ENCODE data around the gene CDKN3.
"Not testable (repeated sequence)": the region's sequence is repeated elsewhere in the genome, so short reads cannot be mapped to it uniquely, and the experiment has no call there.

CDKN3 gene

DNA sequence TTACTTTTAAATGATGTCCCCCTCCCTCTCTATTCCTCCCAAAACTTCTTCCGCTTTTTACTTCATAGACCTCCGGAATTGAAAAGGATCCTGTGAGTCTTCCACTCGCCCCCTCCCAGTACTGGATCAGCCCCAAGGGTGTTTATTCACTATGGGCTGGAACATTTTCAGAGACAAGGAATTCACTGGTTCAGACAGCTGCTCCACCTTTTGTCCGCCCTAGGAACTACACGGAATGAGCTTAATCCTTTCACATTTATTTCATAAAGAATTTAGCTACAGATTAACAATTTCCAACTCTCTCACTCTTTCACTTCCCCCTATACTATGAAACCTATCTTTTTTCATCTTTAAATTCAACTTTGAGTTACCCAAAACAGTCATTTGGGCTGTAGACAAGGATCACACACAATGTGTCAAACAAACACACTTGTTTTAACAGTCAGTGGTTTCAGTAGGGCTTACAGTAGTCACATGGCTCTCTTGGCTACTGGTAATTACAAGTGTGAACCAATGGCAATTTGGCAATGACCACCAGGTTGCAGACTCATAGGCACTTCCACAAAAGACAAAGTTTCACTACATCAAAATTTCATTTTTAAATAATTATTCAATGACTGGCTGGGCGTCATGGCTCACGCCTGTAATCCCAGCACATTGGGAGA, 23.8 kb downstream of the CDKN3 start:
- in situ Hi-C loops (cut with HindIII; ENCODE audit: low sequenced_read_pairs) = no loop called here

DNA sequence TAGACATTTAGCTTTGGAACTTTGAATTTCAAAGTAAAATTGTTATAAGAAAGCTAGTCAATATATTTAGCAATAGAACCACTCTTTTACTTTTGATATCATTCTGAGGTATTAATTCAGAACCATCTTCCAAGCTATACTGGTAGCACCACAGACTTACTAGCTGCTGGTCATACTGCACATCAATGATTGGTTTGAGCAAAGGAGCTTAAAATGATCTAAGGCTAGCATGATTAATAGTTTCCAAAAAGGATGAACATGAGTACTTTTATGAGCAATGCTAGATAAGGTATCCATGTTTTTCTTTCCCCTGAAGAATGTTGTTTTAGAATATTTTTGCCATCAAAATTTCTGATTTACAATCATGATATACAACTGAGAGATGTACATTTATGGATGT, 27.2 kb downstream of the CDKN3 start:
- in situ Hi-C loops (cut with HindIII; ENCODE audit: low sequenced_read_pairs) = no loop called here

DNA sequence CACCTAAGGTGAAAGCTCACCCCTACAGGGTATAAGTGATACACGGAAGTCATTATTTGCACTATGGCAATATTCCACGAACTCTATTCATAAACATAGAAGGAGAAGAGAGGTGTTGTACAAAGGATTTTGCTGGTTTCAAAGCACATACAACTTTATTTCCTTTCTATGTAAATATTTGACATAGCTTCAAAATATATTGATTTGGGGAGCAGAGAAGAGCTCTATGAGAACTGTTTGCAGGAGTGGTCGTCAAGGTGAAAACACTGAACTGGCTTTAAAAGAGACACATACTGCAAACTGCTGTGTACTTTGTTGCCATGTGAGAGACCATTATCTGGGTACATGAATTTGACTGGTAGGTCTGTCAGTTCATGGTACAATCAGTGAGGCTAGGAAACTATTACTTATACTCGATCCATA, 27.7 kb downstream of the CDKN3 start:
- in situ Hi-C loops (cut with HindIII; ENCODE audit: low sequenced_read_pairs) = no loop called here

DNA sequence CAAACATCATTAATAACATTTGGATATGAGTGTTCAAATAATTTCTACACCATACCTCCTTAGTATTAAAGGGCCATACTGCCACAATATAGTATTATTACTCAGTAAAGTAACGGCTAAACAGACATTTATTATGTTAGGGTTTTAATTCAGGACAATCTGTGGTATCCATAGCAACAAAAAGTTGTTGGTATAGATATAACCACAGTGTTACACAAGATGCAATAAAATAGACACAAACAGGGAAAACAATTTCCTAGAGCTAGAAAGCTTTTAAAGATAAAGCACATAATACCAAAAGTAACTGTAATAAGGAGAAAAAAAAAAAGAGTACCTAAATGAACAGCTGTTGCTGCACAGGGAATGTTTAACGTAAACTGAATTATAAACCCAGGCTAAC, 28.3 kb downstream of the CDKN3 start:
- in situ Hi-C loops (cut with HindIII; ENCODE audit: low sequenced_read_pairs) = no loop called here

DNA sequence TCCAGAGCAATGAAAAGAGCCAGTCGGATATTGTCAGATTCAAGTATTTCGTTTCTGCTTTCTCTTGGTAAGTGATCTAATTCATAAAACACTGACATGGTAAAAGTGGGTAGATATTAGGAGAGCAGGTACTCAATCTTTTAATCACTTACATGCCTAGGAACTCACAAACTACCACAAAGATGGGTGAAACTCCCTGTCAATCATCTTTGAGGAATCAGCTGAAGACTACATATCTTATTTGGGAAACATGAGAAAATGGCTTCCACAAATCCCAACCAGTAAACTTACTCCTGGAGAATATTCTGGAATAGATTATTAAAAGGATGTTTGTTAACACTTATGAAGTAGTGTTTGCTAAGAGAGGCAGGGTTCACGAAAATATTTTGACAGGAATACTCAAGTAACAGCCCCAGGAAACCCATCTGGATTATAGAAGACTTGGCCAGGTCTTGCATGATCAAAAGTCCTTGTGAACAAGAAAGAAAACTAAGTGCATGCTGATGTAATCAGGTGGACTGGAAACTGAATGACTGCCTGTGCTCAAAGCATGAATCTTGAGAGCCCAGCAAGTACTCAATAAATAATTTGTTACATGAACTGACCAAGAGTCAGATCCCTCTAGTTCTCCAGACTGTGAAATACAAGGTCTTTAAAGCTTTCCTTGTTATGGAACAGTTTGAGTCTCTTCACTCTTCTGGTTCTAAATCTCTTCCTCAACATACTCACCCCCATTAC, 28.9 kb downstream of the CDKN3 start:
- in situ Hi-C loops (cut with HindIII; ENCODE audit: low sequenced_read_pairs) = no loop called here

DNA sequence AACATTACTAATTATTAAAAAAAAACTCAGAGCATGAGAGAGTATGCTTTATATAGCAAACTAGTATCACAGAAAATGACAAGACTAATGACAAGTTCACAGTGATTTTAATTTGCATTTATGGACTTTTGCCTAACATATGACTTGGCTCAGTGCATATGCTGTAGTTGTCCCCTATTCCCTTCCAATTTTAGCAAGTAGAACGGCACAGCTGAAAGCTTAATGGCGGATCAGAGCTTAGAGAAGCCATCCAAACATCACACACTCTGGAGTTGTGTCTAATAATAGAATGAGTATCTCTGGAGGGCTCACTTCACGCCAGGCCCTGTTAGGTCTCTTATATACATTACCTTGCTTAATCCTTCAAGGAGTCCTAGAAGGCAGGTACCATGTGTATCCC, 31.1 kb downstream of the CDKN3 start:
- in situ Hi-C loops (cut with HindIII; ENCODE audit: low sequenced_read_pairs) = no loop called here

DNA sequence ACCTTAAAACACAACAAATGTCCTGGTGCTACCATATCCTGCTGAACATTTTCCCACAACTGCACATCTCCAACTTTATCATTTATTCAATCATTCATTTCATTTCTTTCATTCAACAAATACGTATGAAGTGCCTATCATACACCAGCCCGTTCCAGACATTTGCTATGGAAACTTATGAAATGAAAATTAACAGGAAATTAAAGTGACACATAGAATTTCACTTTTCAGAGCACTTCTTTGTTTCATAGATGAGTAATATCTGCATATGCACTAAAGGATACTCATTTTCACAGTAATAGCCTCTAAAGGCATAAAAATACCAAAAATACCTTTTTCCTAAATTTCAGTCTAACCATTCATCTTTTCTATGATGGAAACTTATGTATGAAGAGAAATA, 31.7 kb downstream of the CDKN3 start:
- in situ Hi-C loops (cut with HindIII; ENCODE audit: low sequenced_read_pairs) = no loop called here

DNA sequence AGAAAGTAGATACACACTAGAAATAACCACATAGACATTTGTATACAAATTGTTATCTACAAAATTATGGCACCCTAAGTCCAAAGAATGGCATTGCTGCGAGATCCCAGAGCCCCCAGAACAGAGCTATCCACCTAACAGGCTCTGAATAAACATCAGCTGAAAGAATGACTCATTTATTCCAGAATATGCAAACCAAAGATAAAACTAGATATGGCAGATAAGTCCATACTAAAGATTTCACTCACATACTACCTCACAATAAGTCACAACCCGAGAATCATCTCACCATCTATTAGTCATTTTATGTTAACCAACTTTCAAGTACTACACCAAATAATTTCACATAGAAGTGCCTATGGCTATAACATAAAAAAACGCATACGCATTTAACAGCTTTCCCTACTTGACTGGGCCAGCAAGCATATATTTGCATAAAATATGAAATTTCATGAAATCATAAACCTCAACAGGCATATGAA, 38.7 kb downstream of the CDKN3 start:
- in situ Hi-C loops (cut with HindIII; ENCODE audit: low sequenced_read_pairs) = no loop called here

DNA sequence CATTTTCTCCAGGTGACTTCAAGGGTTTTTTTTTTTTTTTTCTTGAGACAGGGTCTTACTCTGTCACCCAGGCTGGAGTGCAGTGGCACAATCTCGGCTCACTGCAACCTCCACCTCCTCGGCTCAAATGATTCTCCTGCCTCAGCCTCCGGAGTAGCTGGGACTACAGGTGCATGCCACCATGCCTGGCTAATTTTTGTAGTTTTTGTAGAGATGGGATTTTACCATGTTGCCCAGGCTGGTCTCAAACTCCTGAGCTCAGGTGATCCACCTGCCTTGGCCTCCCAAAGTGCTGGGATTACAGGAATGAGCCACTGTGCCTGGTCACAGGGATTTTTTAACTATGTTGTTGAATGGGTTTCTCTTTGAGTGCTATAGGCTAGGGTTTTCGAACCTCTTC, 41.1 kb downstream of the CDKN3 start:
- in situ Hi-C loops (cut with HindIII; ENCODE audit: low sequenced_read_pairs) = not testable (repeated sequence)

DNA sequence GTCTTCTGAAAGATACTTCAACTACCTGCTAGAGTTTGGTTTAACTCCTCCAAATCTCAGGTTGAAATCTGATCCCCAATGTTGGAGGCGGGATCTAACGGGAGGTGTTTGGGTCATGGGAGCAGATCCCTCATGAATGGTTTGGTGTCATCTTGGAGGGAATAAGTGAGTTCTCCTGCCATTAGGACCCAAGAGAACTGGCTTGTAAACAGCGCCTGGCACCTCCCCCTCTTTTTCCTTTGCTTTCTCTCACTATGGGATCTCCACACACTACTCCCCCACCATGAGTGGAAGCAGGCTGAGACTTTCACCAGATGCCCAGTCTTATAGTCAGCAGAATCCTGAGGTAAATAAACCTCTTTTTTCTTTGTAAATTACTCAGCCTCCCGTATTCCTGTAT, 41.9 kb downstream of the CDKN3 start:
- in situ Hi-C loops (cut with HindIII; ENCODE audit: low sequenced_read_pairs) = no loop called here

DNA sequence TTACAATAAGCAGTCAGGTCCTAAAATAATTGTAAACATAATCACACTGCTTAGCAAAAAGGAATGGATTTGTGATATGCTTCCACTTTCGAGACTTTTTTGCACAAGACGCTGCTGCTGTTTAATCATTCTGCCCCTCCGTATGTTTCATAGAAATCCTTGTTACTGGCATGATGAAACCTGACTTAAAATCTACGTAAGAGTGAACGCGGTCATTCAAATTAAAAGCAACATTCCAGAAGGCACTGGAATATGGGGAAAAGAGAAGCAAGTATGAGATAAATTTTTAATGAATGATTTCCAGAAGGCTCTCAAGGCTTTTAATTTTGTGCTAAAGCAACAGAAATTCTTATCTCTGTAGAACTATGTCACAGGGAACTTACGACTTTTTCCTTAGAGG, 43.2 kb downstream of the CDKN3 start:
- in situ Hi-C loops (cut with HindIII; ENCODE audit: low sequenced_read_pairs) = no loop called here

DNA sequence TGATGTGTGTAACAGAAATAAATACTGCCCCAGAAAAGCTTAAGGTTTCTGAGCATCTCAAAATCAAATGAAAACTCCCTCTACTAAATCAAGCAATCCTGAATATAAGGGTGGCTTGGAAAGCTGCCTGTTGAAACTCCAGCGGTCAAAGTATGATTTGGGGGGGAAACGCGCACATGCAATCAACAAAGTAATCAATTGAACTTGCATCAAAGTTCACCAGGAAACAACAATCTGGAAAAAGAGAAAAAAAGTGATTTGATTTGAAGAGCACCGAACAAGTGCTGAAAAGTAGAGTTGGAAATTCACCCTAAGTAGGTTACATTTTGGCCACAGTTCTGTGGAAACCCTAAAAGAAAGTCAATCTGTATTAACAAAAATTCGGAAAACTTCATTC, 43.7 kb downstream of the CDKN3 start:
- in situ Hi-C loops (cut with HindIII; ENCODE audit: low sequenced_read_pairs) = no loop called here

DNA sequence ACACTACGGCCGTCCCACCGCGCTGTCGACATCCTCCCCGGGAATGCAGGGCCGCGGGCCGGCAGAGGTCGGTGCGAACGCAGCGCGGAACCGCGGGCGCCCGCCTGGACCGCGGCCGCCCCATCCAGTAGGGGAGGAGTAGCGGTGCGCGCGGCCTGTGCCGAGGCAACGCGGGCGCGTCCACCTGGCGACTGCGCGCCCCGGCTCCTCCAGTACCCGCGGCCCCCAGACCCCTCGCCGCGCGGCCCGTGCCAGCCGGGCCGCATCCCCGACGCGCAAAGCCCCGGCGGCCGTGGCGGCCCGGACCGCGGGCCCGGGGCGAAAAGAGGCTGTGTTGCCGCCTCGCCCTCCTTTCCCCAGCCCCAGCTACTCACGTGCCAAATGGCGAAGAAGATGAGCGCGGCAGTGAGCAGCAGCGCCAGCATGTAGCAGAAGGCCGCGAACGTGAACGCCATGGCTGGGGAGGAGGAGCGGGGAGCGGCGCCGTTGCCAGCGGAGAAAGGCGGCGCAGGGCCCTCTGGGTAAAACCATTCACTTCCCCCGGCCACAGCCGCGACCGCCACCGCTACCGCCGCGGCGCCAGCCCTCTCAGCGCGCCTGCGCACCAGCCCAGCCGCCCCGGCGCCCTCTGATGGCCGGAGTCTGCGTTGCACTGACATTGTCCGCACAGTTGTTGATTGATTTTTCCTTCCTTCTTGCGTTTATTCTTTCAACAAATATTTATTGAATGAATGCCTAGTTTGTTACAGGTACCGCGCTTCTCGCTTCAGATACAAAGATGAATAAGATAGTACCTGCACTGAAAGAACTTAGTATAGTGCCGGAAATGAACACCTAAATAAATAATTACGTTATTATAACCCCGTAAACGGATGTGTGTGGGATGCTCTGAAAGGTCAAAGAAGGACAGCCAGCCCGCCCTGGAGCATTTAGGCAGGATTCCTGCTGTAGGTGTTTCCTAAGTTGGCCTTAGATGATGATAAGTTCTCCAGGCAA, 44.4 kb downstream of the CDKN3 start, which contains the start of gene CNIH1:
Gene CNIH1, minus strand, starts transcription at position 502 of the 996 bp plus-strand sequence. Its CDS starts 47 bp downstream, at position 455.
- in situ Hi-C loops (cut with HindIII; ENCODE audit: low sequenced_read_pairs) = no loop called here

DNA sequence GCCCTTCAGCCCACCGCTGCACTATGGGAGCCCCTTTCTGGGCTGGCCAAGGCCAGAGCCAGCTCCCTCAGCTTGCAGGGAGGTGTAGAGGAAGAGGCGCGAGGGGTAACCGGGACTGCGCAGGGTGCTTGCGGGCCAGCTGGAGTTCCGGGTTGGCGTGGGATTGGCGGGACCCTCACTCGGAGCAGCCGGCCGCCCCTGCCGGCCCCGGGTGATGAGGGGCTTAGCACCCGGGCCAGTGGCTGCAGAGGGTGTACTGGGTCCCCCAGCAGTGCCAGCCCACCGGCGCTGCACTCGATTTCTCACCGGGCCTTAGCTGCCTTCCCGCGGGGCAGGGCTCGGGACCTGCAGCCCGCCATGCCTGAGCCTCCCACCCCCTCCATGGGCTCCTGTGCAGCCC, 46.2 kb downstream of the CDKN3 start:
- in situ Hi-C loops (cut with HindIII; ENCODE audit: low sequenced_read_pairs) = not testable (repeated sequence)

DNA sequence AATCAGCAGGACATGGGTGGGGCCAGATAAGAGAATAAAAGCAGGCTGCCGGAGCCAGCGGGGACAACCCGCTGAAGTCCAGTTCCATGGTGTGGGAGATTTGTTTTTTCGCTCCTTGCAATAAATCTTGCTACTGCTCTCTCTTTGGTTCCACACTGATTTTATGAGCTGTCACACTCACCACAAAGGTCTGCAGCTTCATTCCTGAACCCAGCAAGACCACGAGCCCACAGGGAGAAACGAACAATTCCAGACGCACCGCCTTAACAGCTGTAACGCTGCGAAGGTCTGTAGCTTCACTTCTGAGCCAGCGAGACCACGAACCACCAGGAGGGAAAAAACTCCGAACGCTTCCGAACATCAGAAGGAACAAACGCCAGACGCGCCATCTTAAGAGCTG, 47.2 kb downstream of the CDKN3 start:
- in situ Hi-C loops (cut with HindIII; ENCODE audit: low sequenced_read_pairs) = no loop called here

DNA sequence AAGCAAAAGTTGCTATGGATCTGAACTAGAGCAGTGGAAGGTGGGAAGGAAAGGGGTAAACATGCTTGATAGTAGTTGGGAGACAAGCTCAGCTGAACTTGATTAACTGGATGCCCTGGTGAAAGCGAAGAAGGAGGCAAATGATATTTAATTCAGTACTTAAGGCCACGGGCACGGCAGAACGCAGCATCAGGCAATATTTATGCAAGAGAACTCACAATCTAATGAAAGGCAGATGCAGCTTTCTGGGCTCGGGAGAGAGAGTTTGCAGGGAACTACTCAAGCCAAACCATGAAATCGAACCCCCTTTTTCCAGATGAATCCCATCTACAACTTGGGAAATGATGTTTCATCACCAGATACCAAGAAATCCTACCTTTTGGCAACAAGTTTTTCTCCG, 47.9 kb downstream of the CDKN3 start:
- in situ Hi-C loops (cut with HindIII; ENCODE audit: low sequenced_read_pairs) = no loop called here

DNA sequence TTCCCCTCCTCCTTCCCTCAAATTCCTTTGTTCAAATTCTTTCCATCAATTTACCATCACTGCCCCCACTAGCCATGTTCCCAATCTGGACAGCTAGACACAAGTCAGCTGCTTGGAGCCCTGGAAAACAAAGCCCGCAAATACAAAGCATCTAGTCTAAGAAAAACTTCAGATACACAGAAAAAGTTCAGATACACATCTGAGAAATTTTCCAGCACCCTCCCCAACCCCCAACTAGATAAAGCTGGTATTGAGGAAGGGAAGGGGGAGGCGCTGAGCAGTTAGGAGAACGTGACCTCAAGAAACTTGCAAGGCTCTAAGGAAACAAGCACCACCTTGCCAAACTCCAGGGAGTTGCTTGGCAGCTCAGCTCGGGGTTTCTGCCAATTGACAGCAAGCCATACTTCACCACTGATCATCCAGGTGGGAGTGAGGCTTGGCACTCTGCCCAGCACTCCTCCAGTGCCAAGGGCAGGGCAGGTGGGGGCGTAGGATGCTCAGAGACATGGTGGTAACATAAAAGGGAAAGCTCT, 49.4 kb downstream of the CDKN3 start:
- in situ Hi-C loops (cut with HindIII; ENCODE audit: low sequenced_read_pairs) = no loop called here

DNA sequence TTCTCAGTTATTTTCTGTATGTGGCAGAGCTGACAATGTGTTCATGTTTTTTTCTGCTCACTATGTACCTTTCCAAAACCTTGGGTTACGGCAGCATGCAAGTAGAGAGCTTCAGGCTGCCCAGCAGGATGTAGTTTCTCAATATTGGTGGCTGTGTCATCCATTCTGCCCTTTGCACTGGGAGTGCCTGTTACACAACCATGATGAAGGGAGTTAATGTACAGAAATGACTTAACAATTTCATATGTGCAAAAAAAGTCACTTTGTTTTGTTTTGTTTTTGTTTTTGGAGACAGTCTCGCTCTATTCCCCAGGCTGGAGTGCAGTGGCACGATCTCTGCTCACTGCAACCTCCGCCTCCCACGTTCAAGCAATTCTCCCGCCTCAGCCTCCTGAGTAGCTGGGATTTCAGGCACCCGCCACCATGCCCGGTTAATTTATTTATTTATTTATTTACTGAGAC, 50.5 kb downstream of the CDKN3 start:
- in situ Hi-C loops (cut with HindIII; ENCODE audit: low sequenced_read_pairs) = no loop called here

DNA sequence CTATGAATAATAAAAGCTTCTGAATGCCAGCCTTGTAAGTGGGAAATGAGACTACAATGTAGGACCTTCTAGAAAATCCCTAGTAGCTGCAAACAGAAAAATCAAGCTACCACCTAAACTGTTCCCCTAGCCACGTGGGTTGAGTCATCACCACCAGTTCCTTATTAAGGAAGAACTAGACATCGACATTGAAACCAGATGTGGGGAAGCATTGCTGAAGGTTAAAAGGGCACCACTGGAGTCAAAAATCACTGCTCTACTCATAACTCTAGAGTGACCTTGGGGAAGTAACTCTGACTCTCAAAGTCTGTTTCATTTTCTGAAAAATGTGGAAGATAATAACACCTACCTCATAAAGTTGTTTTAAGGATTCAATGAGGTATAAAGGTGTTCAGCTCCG, 53.7 kb downstream of the CDKN3 start:
- in situ Hi-C loops (cut with HindIII; ENCODE audit: low sequenced_read_pairs) = no loop called here

DNA sequence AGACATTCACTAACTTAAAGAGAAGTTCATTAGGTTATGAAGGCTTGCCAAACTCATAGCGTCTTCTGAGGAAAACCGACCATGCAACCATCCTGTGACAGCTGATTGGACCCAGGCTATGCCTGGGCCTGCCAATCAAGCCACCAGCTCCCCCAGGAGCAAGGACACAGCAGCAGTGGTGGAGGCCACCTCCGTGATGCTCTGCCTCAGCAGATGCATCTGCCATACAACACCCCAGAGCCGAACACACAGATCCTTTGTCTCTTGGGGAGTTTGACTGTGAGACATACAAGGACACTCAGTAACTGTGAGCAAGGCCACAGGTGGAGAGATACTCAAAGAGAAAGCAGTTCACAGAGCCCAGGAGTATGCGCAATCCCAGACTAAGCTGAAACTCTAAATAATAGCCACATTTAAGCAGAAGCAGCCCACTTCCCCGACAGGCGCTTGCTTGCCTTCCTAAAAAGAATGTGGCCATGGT, 54.4 kb downstream of the CDKN3 start:
- in situ Hi-C loops (cut with HindIII; ENCODE audit: low sequenced_read_pairs) = no loop called here

DNA sequence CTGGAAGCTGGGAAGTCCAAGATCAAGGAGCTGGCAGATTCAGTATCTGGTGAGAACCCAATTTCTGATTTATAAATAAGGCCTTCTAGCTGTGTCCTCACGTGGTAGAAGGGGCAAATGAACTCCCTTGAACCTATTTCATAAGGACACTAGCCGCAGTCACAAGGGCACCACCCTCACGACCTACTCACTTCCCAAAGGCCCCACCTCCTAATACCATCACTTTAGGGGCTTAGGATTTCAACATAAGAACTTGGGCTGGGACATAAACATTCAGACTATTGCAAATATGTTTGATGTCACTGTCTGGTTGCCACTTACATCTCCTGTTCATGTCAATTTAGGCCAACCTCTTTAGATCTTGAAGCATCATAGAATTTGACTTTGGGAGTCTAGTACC, 55.2 kb downstream of the CDKN3 start:
- in situ Hi-C loops (cut with HindIII; ENCODE audit: low sequenced_read_pairs) = no loop called here
